ENCODE results near the gene ANKRD12. TPM values are rescaled to one million over a fixed set of nuclear protein-coding genes. Genes with fewer than 3 reads are reported as not detected.

ANKRD12 gene
- total and polyA plus RNA-seq, 4 donors = 2.7 to 59.7 (median 17.3) TPM

- no peak overlapping the region for H3K4me3 ChIP-seq (ENCODE audit: low read depth in 1 of 3, low read length in 3 of 3)
- no peaks in the 10 kb centered on the region for H3K9me3 ChIP-seq (ENCODE audit: control insufficient read depth in 4 of 4, low read length in 3 of 4)
- no peak overlapping the region for H3K9ac ChIP-seq (ENCODE audit: low read depth in 1 of 2, low read length in 2 of 2)
- DNase-seq (ENCODE audit: low spot score) = no peak
- 95% methylated on average over 4 of the region's 4 CpGs for WGBS
- TF ChIP-seq GABPA (IDR thresholded peaks at IDR 0.05 in 1 of 2, conservative IDR thresholded peaks at IDR 0.05 in 1 of 2) (no peak), NR2F2 (IDR thresholded peaks at IDR 0.05) (no peak), CTCF (IDR thresholded peaks at IDR 0.05; ENCODE audit: low read depth, low read length, missing input control) (no peak), YY1 (IDR thresholded peaks at IDR 0.05) (no peak), JUND (IDR thresholded peaks at IDR 0.05) (no peak), FOXA1 (IDR thresholded peaks at IDR 0.05) (no peak), MAX (IDR thresholded peaks at IDR 0.05) (no peak), RXRA (IDR thresholded peaks at IDR 0.05) (no peak), FOXA2 (IDR thresholded peaks at IDR 0.05) (no peak), RAD21 (IDR thresholded peaks at IDR 0.05) (no peak), TAF1 (conservative IDR thresholded peaks at IDR 0.05) (no peak), HNF4G (IDR thresholded peaks at IDR 0.05) (no peak), ZBTB33 (IDR thresholded peaks at IDR 0.05) (no peak), HNF4A (conservative IDR thresholded peaks at IDR 0.05) (no peak), EGR1 (IDR thresholded peaks at IDR 0.05; ENCODE audit: low read depth in 2 of 2) (no peak), SP1 (IDR thresholded peaks at IDR 0.05) (no peak), REST (IDR thresholded peaks at IDR 0.05) (no peak)
- TF ChIP-seq, protein P1, sequence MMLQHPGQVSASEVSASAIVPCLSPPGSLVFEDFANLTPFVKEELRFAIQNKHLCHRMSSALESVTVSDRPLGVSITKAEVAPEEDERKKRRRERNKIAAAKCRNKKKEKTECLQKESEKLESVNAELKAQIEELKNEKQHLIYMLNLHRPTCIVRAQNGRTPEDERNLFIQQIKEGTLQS (IDR thresholded peaks at IDR 0.05) = no peak
- H3K4me1 ChIP-seq (ENCODE audit: control insufficient read depth in 4 of 4, insufficient read depth in 4 of 4, low read length in 3 of 4) = peaks cover 4 to 22% (median 8%) of the 10 kb centered on the region in 4 donors
- no peaks in the 10 kb centered on the region for H3K27me3 ChIP-seq (ENCODE audit: control insufficient read depth in 4 of 4, insufficient read depth in 4 of 4, low read length in 3 of 4)
- no peaks in the 10 kb centered on the region for H3K36me3 ChIP-seq (ENCODE audit: control insufficient read depth in 4 of 4, insufficient read depth in 3 of 4, low read depth in 1 of 4, low read length in 3 of 4)
- H3K27ac ChIP-seq (ENCODE audit: low read depth in 1 of 2, low read length in 2 of 2) = no peak overlapping the region
Measured at GRCh38 chr18:9156604-9157249, 20.1 kb downstream of the ANKRD12 start.

Data from liver (tissue), 9 donors.